GM12878 (cell line): ENCODE measurements around the gene PTPRN2. TPM values are rescaled to one million over a fixed set of nuclear protein-coding genes. Genes with fewer than 3 reads are reported as not detected.
"Not testable (repeated sequence)": the region's sequence is repeated elsewhere in the genome, so short reads cannot be mapped to it uniquely, and the experiment has no call there.

ENCODE experiments used
- ATAC-seq: fragments of 200-7000 bp; cut with Tn5 transposase; 3 replicates; pipeline ENCODE4 v1.9.1; 2020; ENCODE audit warnings: mild to moderate bottlenecking, moderate library complexity
- BruUV-seq: library from RNA; stranded (reverse); fragments of 400-500 nt; replicated peaks from 2 replicates; lab custom pipeline; 2021; lab: Mats Ljungman, UMichigan
- CTCF ChIA-PET: fragments of 300-600 bp; sonication (Branson Sonifier 250); formaldehyde crosslinking; extraction: SDS; loops from one replicate; lab custom pipeline; 2021; ENCODE audit warnings: inconsistent platforms; lab: Yijun Ruan, JAX
- POLR2A ChIA-PET: fragments of 350-600 bp; formaldehyde crosslinking; extraction: SDS; loops from one replicate; lab custom pipeline; 2021; ENCODE audit warnings: inconsistent platforms; lab: Charles Lee
- RAD21 ChIA-PET: fragments of 300-600 bp; sonication (Branson Sonifier 250); formaldehyde crosslinking; loops from one replicate; lab custom pipeline; 2023; ENCODE audit warnings: antibody characterized with exemption; ENCODE audit not compliant: unreplicated experiment; lab: Charles Lee
- SMC1A ChIA-PET: fragments of 300-600 bp; sonication (Branson Sonifier 250); formaldehyde crosslinking; loops from one replicate; lab custom pipeline; 2023; ENCODE audit not compliant: unreplicated experiment, uncharacterized antibody; lab: Charles Lee
- DNase-seq: peaks from one replicate; pipeline ENCODE4 v3.0.0-alpha.2; 2011; ENCODE audit warnings: low read depth, low spot score
- FAIRE-seq: peaks from 3 replicates; lab custom pipeline; 2011; peaks lifted over from hg19 to GRCh38; lab: Jason Lieb, UNC
- H2AFZ ChIP-seq: 2 replicates; pipeline ENCODE4 v1.6.0; 2011; ENCODE audit warnings: low read depth, low read length, control low read depth; ENCODE audit not compliant: control insufficient read depth
- H3K27ac ChIP-seq: 2 replicates; pipeline ENCODE4 v1.5.1; 2011; ENCODE audit warnings: control low read depth; ENCODE audit not compliant: control insufficient read depth, insufficient read depth
- H3K27me3 ChIP-seq, 2 experiments: replicated peaks in 1 of 2; 2 replicates each; pipeline versions ENCODE4 v1.6.0 to v1.6.1; 2011; ENCODE audit warnings: low read length in 1 of 2; ENCODE audit not compliant: control insufficient read depth in 2 of 2, insufficient read depth in 2 of 2
- H3K36me3 ChIP-seq, 2 experiments: 2 replicates each; pipeline ENCODE4 v1.5.1; 2011; ENCODE audit warnings: low read length in 1 of 2; ENCODE audit not compliant: control insufficient read depth in 2 of 2, insufficient read depth in 2 of 2
- H3K4me1 ChIP-seq: 2 replicates; pipeline ENCODE4 v1.6.1; 2011; ENCODE audit warnings: mild to moderate bottlenecking, low read length, moderate library complexity, mixed read lengths; ENCODE audit not compliant: control insufficient read depth, insufficient read depth
- H3K4me2 ChIP-seq: 2 replicates; pipeline ENCODE4 v1.6.0; 2011; ENCODE audit warnings: control low read depth; ENCODE audit not compliant: control insufficient read depth, insufficient read depth
- H3K4me3 ChIP-seq: fragments of 200-600 bp; sonication (generic); 2 replicates; pipeline ENCODE4 v1.5.1; 2016
- H3K79me2 ChIP-seq: 2 replicates; pipeline ENCODE4 v1.6.0; 2011; ENCODE audit warnings: low read length; ENCODE audit not compliant: control insufficient read depth, insufficient read depth
- H3K9ac ChIP-seq: 2 replicates; pipeline ENCODE4 v1.8.0; 2011; ENCODE audit warnings: low read length, control low read depth, mixed read lengths; ENCODE audit not compliant: control insufficient read depth, insufficient read depth
- H3K9me3 ChIP-seq: replicated peaks from 3 replicates; pipeline ENCODE4 v1.5.1; 2011; ENCODE audit warnings: mild to moderate bottlenecking, low read length; ENCODE audit not compliant: control insufficient read depth, insufficient read depth
- H4K20me1 ChIP-seq: 2 replicates; pipeline ENCODE4 v1.6.0; 2011; ENCODE audit not compliant: control insufficient read depth, insufficient read depth
- CEBPZ ChIP-seq: fragments of 150-350 bp; IDR thresholded peaks from 2 replicates; pipeline ENCODE4 v1.6.1; 2016; ENCODE audit warnings: low read depth, low read length
- FOXK2 ChIP-seq: fragments of 450-650 bp; IDR thresholded peaks from 2 replicates; pipeline ENCODE4 v1.6.1; 2017; ENCODE audit warnings: mild to moderate bottlenecking, moderate library complexity
- GATAD2B ChIP-seq: fragments of 450-650 bp; conservative IDR thresholded peaks from 2 replicates; pipeline ENCODE4 v1.6.1; 2017; ENCODE audit warnings: low read depth, mild to moderate bottlenecking, moderate library complexity
- HDAC6 ChIP-seq: fragments of 200-600 bp; sonication (generic); IDR thresholded peaks from one replicate; pipeline ENCODE4 v1.8.0; 2017; ENCODE audit warnings: antibody characterized with exemption; ENCODE audit not compliant: unreplicated experiment
- NBN ChIP-seq: fragments of 450-650 bp; IDR thresholded peaks from 2 replicates; pipeline ENCODE4 v1.6.1; 2016
- SMAD1 ChIP-seq: fragments of 450-650 bp; IDR thresholded peaks from 2 replicates; pipeline ENCODE4 v1.6.1; 2018; ENCODE audit warnings: mild to moderate bottlenecking, low read depth; ENCODE audit not compliant: partially characterized antibody
- SREBF1 ChIP-seq: IDR thresholded peaks from 2 replicates; pipeline ENCODE4 v1.6.1; 2012; ENCODE audit warnings: mild to moderate bottlenecking, low read length
- SUPT20H ChIP-seq: IDR thresholded peaks from 2 replicates; pipeline ENCODE4 v1.6.1; 2011; ENCODE audit warnings: low read depth, mild to moderate bottlenecking, low read length, moderate library complexity, borderline replicate concordance; ENCODE audit not compliant: control insufficient read depth
- ZBTB4 ChIP-seq: fragments of 450-650 bp; formaldehyde crosslinking; IDR thresholded peaks from 2 replicates; pipeline ENCODE4 v1.4.0; 2022; ENCODE audit warnings: mild to moderate bottlenecking, moderate library complexity
- WGBS: methylation state at CpG from one replicate; pipeline ENCODE4 v1.1.6; 2016; ENCODE audit warnings: low lambda C conversion rate; ENCODE audit not compliant: insufficient replicate concordance, insufficient coverage; ENCODE audit errors: missing lambda C conversion rate; 5-methylcytosine and 5-hydroxymethylcytosine counted together
- in situ Hi-C: fragments of 300-500 bp; cut with MboI; formaldehyde crosslinking; loops from 9 replicates; pipeline ENCODE4 v1.14.3; 2018; ENCODE audit warnings: mixed read lengths
- intact Hi-C: fragments of 100-400 bp; cut with micrococcal nuclease; formaldehyde crosslinking; loops from one replicate; pipeline ENCODE4 v1.14.2; 2022; ENCODE audit not compliant: unreplicated experiment
- polyA plus RNA-seq, 11 experiments: library from polyadenylated mRNA; depleted of rRNA in 4 of 11; unstranded in 6 of 11; stranded (reverse) in 5 of 11; fragments of >200 nt; fragmentation: Nextera tagmentation in 4 of 11; fragmentation: Illumina TruSeq in 1 of 11; extraction: Ambion mirVana in 4 of 11; extraction: Trizol in 1 of 11; gene quantifications; 1 replicate in 1 of 11; 2 replicates in 10 of 11; pipeline versions ENCODE4 v1.2.1 to v1.2.3, GENCODE V29; 2011 to 2016; ENCODE audit warnings: inconsistent platforms in 2 of 11, missing spikeins in 2 of 11, low read depth in 1 of 11
- total RNA-seq, 4 experiments: library from RNA; depleted of rRNA in 3 of 4; stranded (reverse); fragments of >200 nt in 3 of 4; fragmentation: Illumina TruSeq in 1 of 4; extraction: Trizol in 1 of 4; gene quantifications; 2 replicates each; pipeline versions ENCODE4 v1.2.1 to v1.2.3, GENCODE V29; 2013 to 2021

PTPRN2 gene
- total and polyA plus RNA-seq, 10 of the 15 experiments (the other 5 are each of a cell fraction or from before 2014, with no cell fraction given) = 5.4 TPM; not detected in 9

- DNase-seq, H3K9me3 ChIP-seq, SMC1A ChIA-PET, intact Hi-C loops, H3K27ac ChIP-seq, H3K4me1 ChIP-seq, H3K79me2 ChIP-seq, H4K20me1 ChIP-seq, CTCF ChIA-PET, POLR2A ChIA-PET, H3K36me3 ChIP-seq, H3K9ac ChIP-seq, FAIRE-seq, BruUV-seq, H2AFZ ChIP-seq, RAD21 ChIA-PET, in situ Hi-C loops, ATAC-seq, H3K4me2 ChIP-seq, H3K27me3 ChIP-seq, H3K4me3 ChIP-seq: not testable (repeated sequence)
- no CpG with 5 or more reads among the region's 2 CpGs for WGBS
Measured at GRCh38 chr7:157665634-157665988, 922.0 kb downstream of the PTPRN2 start.

- WGBS = 54% methylated on average over 21 of the region's 21 CpGs
- no peak for ATAC-seq
- TF ChIP-seq SUPT20H = no peak
- no peak for TF ChIP-seq GATAD2B
- TF ChIP-seq SREBF1 = no peak
- TF ChIP-seq CEBPZ = no peak
- TF ChIP-seq NBN = no peak
- TF ChIP-seq ZBTB4 (CRISPR knock-in tag) = no peak
- TF ChIP-seq HDAC6 = no peak
- no peak for TF ChIP-seq SMAD1
- no peak for TF ChIP-seq FOXK2
Measured at GRCh38 chr7:157664871-157665633, 922.6 kb downstream of the PTPRN2 start.

More at GRCh38 chr7:157664871-157665633, 922.6 kb downstream of the PTPRN2 start:
- Histone ChIP-seq H3K27ac (no peak overlapping the region), H3K9me3 (no peaks in the 10 kb centered on the region; the same call in 2 of the 3 replicates), H3K36me3 (no peaks in the 10 kb centered on the region), H4K20me1 (no peaks in the 10 kb centered on the region), H3K4me1 (no peaks in the 10 kb centered on the region), H3K27me3 (no peaks in the 10 kb centered on the region), H3K9ac (no peak overlapping the region), H3K4me3 (no peak overlapping the region), H2AFZ (no peak overlapping the region), H3K4me2 (no peak overlapping the region), H3K79me2 (no peaks in the 10 kb centered on the region)
- RAD21 ChIA-PET = no interaction called here
- DNase-seq = no peak
- FAIRE-seq = no peak
- intact Hi-C loops = no loop called here
- in situ Hi-C loops = no loop called here
- SMC1A ChIA-PET = no interaction called here
- POLR2A ChIA-PET = no interaction called here
- BruUV-seq = no TSS peak
- CTCF ChIA-PET = no interaction called here
